Ovary (tissue), 3 donors: ENCODE measurements around the gene FN3K.

ENCODE experiments used
- CTCF ChIP-seq, 3 donors: fragments of 450-650 bp in 2 of 3; fragments of 200-600 bp in 1 of 3; IDR thresholded peaks; one replicate each; pipeline versions ENCODE4 v1.5.1 to v1.8.0; 2016 to 2022; ENCODE audit warnings: antibody characterized with exemption in 3 of 3, mild to moderate bottlenecking in 1 of 3
- POLR2A ChIP-seq: fragments of 450-650 bp; IDR thresholded peaks from one replicate; pipeline ENCODE4 v1.6.1; 2017; ENCODE audit warnings: antibody characterized with exemption, mild to moderate bottlenecking, moderate library complexity
- donor health status: DM: no; HTN: no; CAD: no.

GRCh38 chr17:82745524-82745923 is 10.1 kb downstream of the FN3K start:
- TF ChIP-seq CTCF (IDR thresholded peaks at IDR 0.05) (no peak), POLR2A (no peak)
